ENCODE data around the gene HMGB2. TPM values are rescaled to one million over a fixed set of nuclear protein-coding genes. Genes with fewer than 3 reads are reported as not detected.

The HMGB2 gene
- total RNA-seq, 1 donor from 2014 or later: 201 TPM

DNA sequence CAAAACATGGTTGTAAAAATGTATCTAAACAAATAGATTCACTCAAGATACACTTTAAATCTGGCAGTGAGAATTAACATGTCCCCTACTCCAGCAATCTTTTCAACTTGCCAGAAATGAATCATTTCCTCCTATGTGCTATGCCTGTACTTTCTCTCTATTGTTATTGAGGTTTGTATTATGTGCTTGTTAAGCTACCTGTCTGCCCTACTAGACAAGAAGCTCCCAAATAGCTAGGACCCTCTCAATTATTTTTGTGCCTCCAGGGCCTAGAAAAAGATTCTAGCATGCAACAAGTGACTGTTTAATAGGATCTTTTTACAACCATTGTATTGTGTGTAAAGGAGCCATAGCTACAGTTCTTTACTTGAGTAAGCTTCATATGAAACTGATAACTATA, 33.1 kb upstream of the HMGB2 start:
- Mint-ChIP-seq H3K27ac (no peak overlapping the region), H3K4me1 (ENCODE audit: unreplicated experiment) (peaks cover 4% of the 10 kb centered on the region), H3K36me3 (no peaks in the 10 kb centered on the region), H3K4me3 (peak overlapping the region; percentile 47), H3K27me3 (no peaks in the 10 kb centered on the region), H3K9me3 (no peaks in the 10 kb centered on the region)
- TF ChIP-seq, protein P1, sequence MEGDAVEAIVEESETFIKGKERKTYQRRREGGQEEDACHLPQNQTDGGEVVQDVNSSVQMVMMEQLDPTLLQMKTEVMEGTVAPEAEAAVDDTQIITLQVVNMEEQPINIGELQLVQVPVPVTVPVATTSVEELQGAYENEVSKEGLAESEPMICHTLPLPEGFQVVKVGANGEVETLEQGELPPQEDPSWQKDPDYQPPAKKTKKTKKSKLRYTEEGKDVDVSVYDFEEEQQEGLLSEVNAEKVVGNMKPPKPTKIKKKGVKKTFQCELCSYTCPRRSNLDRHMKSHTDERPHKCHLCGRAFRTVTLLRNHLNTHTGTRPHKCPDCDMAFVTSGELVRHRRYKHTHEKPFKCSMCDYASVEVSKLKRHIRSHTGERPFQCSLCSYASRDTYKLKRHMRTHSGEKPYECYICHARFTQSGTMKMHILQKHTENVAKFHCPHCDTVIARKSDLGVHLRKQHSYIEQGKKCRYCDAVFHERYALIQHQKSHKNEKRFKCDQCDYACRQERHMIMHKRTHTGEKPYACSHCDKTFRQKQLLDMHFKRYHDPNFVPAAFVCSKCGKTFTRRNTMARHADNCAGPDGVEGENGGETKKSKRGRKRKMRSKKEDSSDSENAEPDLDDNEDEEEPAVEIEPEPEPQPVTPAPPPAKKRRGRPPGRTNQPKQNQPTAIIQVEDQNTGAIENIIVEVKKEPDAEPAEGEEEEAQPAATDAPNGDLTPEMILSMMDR (conservative IDR thresholded peaks at IDR 0.05): no peak
- DNase-seq (ENCODE audit: extremely low spot score, unreplicated experiment): no peak

DNA sequence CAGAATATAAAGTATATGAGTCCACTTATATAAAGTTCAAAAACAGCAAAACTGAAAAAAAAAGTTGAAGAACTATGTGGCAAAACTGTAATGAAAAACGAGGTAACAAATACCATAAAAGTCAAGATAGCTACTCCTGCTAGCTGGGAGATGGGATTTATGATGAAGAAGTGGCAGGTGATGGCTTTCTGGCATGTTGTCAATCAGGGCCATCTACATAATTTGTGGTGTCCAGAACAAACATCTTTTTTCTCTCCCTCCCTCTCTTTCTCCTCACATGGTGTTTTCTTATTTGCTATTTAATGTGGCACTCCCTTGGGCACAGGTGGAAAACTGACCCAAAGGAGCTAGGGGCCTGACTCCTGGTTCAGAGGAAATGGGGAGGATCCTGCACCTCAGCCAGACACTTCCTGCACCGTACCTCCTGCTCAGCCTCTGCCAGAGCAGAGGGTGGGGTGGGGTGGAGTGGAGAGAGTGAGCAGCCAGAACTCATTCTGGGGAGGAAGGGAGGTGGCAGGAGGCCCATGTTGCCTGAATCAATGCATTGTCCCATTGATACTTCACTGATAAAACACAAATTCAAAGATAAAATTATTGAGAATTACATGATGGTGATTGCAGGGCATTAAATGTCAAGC, 31.3 kb upstream of the HMGB2 start:
- DNase-seq (ENCODE audit: extremely low spot score, unreplicated experiment): no peak
- TF ChIP-seq, protein P1 (conservative IDR thresholded peaks at IDR 0.05): no peak
- no peak overlapping the region for H3K27ac Mint-ChIP-seq
- H3K4me1 Mint-ChIP-seq (ENCODE audit: unreplicated experiment): peaks cover 4% of the 10 kb centered on the region
- no peaks in the 10 kb centered on the region for H3K27me3 Mint-ChIP-seq
- no peaks in the 10 kb centered on the region for H3K9me3 Mint-ChIP-seq
- no peaks in the 10 kb centered on the region for H3K36me3 Mint-ChIP-seq
- H3K4me3 Mint-ChIP-seq: no peak overlapping the region

DNA sequence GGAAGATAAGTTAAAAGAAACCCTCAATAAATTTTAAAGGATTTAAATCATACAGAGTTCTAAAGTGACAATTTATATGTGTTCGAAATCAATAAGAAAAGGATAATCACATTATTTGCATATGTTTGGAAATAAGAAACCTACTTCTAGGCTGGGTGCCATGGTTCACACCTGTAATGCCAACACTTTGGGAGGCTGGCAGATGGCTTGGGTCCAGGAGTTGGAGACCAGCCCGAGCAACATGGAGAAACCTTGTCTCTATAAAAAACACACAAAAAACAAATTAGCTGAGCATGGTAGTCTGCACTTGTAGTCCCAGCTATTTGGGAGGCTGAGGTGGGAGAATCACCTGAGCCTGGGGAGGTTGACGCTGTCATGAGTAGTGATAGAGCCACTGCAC, 28.5 kb upstream of the HMGB2 start:
- no peaks in the 10 kb centered on the region for H3K36me3 Mint-ChIP-seq

DNA sequence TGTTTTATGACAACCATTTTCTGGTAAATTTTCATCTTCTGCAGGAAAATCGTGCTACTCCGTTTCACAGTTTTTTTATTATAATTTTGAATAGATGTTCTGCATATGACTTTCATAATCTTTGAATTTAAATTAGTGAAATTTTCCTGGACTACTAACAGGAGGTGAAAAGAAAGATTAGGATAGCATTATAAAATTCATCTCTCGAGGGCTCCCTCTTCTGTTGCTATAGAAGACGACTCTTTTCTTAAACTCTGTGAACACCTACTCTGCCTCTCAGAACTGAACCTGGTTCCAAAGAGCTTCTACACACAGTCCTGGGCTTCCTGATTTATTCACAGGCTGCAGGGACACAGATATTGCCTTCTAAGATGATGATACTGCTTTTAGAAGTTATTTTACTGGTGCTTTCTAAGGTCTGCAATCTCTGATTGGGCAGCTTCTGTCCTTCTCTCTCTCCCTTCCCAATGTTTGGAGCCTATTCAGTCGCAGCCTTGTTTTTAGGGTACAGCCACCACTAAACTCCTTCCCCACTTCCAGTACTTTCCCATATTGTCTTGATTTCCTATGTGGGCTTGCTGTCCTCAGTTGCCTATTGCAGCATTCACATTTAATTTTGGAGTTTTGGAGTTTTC, 26.5 kb upstream of the HMGB2 start:
- H3K36me3 Mint-ChIP-seq: no peaks in the 10 kb centered on the region
- no peak for DNase-seq (ENCODE audit: extremely low spot score, unreplicated experiment)
- TF ChIP-seq, protein P1 (conservative IDR thresholded peaks at IDR 0.05): peak; percentile 53
- H3K4me1 Mint-ChIP-seq (ENCODE audit: unreplicated experiment): no peaks in the 10 kb centered on the region
- H3K27me3 Mint-ChIP-seq: no peaks in the 10 kb centered on the region
- H3K27ac Mint-ChIP-seq: no peak overlapping the region
- H3K9me3 Mint-ChIP-seq: no peaks in the 10 kb centered on the region
- H3K4me3 Mint-ChIP-seq: no peak overlapping the region

More for the DNA sequence above, 28.5 kb upstream of the HMGB2 start:
- no peaks in the 10 kb centered on the region for H3K27me3 Mint-ChIP-seq
- no peaks in the 10 kb centered on the region for H3K4me1 Mint-ChIP-seq (ENCODE audit: unreplicated experiment)
- H3K4me3 Mint-ChIP-seq: no peak overlapping the region
- H3K9me3 Mint-ChIP-seq: no peaks in the 10 kb centered on the region
- DNase-seq (ENCODE audit: extremely low spot score, unreplicated experiment): no peak
- H3K27ac Mint-ChIP-seq: no peak overlapping the region
- TF ChIP-seq, protein P1 (conservative IDR thresholded peaks at IDR 0.05): no peak

DNA sequence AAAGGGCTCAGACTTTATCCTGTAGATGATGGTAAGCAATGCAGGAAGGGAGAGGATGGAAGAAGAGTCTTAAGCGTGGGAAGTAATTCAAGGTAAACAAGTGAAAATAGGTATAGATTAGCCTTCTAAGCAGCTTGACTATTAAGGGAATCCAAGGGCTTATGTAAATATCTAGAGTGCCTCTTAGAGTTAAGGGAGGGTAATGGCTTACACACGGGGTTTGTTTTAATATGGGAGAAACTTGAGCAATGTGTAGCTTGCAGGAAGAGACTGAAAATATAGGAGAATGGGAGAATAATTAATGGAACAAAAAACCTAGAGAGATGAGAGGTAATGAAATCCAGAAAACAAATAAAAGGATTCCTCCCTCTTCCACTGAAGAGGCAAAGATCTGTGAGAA, 23.8 kb upstream of the HMGB2 start:
- H3K4me3 Mint-ChIP-seq: no peak overlapping the region
- H3K4me1 Mint-ChIP-seq (ENCODE audit: unreplicated experiment): no peaks in the 10 kb centered on the region
- H3K36me3 Mint-ChIP-seq: no peaks in the 10 kb centered on the region
- TF ChIP-seq, protein P1 (conservative IDR thresholded peaks at IDR 0.05): no peak
- no peak for DNase-seq (ENCODE audit: extremely low spot score, unreplicated experiment)
- no peak overlapping the region for H3K27ac Mint-ChIP-seq
- no peaks in the 10 kb centered on the region for H3K9me3 Mint-ChIP-seq
- H3K27me3 Mint-ChIP-seq: no peaks in the 10 kb centered on the region
